Activated CD4-positive, alpha-beta T cell treated with anti-CD3 and anti-CD28 coated beads, Interleukin-2, amount 50 U/mL, for 4 hours (primary cell): ENCODE results near the gene UBE2R2.
"Not testable (repeated sequence)": the region's sequence is repeated elsewhere in the genome, so short reads cannot be mapped to it uniquely, and the experiment has no call there.

Experiments
- DNase-seq, 2 experiments: peaks; one replicate each; pipeline ENCODE4 v3.0.0-alpha.2; 2020

UBE2R2 gene

DNA sequence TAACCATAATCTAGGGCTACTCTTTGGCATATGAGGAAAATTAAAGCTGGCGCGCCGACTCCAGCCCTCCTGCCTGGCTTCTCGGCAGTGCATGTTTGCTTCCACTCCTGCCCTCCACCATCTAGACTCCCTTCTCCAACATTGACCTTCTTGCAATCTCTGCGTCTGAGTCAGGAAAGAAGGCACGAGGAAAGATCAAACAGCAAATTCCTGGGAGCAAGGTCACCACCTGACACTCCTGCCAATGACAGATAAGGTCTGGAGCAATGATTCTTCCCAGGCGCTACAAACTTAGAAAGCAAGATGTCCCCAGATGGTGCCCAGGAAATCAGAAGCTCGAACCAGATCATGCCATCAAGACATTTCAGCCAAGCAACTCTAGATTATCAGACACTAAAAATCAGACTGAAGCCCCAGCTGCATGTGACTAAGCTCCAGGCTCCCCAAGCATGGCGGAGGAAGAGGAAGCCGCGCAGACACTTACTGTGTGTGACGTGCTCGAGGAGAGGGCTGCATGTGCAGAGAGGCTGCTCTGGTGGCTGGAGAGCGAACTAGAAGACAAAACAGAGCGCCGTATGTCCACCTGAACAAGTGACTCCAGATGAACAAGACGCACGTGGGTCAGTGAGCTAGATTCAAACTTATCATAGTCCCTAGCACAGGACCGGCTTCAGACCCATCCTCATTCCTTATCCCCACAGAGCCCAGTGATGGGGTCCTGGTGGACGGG, 115.3 kb downstream of the UBE2R2 start:
- no peak for DNase-seq

- DNase-seq = no peak
Measured at GRCh38 chr9:33934188-33934878, 117.4 kb downstream of the UBE2R2 start.

DNA sequence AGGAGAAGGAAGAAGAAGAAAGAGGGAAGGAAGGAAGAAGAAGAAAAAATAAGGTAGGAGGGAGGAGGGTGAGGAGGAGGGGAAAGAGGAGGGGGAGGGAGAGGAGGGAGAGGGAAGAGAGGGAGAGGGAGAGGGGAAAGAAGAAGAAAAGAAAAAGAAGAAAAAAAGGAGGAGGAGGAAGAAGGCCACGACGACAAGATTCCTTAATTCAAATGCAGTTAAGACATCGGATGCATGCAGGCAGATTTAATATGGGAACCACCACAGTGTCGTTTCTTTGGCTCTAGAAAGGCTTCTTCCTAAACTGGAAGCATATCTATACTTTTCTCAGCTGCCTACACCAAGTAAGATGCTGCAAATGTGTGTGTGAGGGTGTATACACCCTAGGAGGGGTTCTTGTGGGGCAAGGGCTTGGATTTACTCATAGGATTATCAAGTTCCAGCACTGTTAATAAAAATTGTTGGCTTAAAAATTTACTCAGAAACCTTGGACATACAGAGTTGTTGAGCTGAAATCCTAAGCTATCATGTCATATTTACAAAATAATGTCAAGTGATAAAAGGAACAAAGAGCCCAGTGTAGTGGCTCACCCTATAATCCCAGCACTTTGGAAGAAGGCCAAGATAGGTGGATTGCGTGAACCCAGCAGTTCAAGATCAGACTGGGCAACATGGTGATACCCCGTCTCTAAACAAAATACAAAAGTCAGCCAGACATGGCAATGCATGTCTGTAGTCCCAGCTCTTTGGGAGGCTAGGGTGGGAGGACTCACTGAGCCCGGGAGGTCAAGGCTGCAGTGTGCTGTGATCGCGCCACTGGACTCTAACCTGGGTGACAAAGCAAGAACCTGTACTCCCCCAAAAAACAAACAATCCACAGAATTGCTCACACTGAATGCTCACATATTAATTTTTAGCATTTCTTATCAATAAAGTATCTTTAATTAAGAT, 123.2 kb downstream of the UBE2R2 start:
- no peak for DNase-seq

DNA sequence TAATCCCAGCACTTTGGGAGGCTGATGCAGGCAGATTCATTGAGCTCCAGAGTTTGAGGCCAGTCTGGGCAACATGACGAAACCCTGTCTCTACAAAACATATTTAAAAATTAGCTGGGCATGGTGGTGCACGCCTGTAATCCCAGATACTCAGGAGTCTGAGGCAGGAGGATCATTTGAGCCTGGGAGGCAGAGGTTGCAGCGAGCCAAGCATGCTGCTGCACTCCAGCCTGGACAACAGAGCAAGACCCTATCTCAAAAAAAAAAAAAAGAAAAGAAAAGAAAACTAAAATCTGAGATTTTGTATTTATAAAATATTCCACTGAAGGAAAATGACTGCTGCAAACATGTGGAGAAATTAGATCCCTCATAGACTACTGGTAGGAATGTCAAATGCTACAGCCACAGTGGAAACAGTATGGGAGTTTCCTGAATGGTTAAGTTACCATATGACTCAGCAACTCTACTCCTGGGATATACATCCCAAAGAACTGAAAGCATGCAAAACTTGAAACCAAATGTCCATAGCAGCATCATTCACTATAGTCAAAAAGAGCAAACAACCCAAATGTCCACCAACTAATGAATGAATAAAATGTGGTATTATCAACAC, 125.6 kb downstream of the UBE2R2 start:
- no peak for DNase-seq

- DNase-seq = no peak
Measured at GRCh38 chr9:33943389-33943788, 126.4 kb downstream of the UBE2R2 start.

- DNase-seq = no peak
Measured at GRCh38 chr9:33946779-33947535, 130.0 kb downstream of the UBE2R2 start.

- DNase-seq = no peak
Measured at GRCh38 chr9:33950371-33950770, 133.4 kb downstream of the UBE2R2 start.

GRCh38 chr9:33952066-33952465, 135.1 kb downstream of the UBE2R2 start:
- no peak for DNase-seq

DNA sequence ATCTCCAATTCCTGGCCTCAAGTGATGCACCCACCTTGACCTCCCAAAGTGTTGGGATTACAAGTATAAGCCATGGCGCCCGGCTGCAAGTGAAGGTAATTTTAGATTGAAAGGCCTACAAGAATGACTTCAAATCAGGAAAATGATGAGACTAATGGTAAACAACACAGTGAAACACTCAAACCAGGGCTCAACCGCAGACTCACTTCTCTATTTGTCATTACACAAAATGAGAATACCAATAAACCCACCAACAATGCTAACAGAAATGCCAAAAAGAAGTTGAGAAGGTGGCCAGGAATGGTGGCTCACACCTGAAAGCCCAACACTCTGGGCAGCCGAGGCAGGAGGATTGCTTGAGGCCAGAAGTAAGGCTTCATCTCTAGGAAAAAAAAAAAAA, 139.6 kb downstream of the UBE2R2 start:
- no peak for DNase-seq

DNA sequence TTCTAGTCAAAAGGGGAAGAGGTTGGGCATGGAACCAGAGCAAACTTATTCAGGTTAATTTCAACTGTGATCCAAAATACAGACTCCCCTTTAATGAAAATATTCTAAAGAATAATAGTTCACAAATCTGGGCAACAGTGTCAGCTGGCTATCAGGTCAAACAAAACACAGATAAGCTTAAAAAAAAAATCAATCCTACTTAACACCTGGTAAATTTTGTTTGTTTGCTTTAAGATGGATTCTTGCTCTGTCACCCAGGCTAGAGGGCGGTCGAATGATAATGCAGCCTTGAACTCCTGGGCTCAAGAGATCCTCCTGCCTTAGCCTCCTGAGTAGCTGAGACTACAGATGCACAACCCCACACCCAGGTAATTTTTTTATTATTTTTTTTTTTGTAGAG, 142.8 kb downstream of the UBE2R2 start:
- no peak for DNase-seq

DNA sequence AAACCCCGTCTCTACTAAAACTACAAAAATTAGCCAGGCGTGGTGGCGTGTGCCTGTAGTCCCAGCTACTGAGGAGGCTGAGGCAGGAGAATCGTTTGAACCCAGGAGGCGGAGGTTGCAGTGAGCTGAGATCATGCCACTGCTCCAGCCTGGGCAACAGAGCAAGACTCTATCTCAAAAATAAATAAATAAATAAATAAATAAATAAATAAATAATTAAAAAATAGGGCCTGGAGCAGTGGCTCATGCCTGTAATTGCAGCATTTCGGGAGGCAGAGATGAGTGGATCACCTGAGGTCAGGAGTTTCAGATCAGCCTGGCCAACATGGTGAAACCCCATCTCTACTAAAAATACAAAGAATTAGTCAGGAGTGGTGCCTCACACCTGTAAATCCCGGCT, 145.5 kb downstream of the UBE2R2 start:
- DNase-seq = not testable (repeated sequence)

- no peak for DNase-seq
Measured at GRCh38 chr9:33964086-33964768, 147.3 kb downstream of the UBE2R2 start.
